ENCODE data around the gene MBOAT1.

GRCh38 chr6:20056350-20056992 is 155.8 kb downstream of the MBOAT1 start:
- TF ChIP-seq CTCF (IDR thresholded peaks at IDR 0.05 in 8 of 11, conservative IDR thresholded peaks at IDR 0.05 in 3 of 11) (peak in 7 of 11 experiments; percentile 17 to 44 (median 27)), POLR2AphosphoS5 (IDR thresholded peaks at IDR 0.05) (no peak)
